Activated CD8-positive, alpha-beta memory T cell treated with anti-CD3 and anti-CD28 coated beads, Interleukin-2, amount 10 ng/mL, durations not matched to agents 7 days and 5 days (primary cell): ENCODE measurements around the gene RERGL. TPM values are rescaled to one million over a fixed set of nuclear protein-coding genes. Genes with fewer than 3 reads are reported as not detected.
"Not testable (repeated sequence)": the region's sequence is repeated elsewhere in the genome, so short reads cannot be mapped to it uniquely, and the experiment has no call there.

Experiments
- ATAC-seq: fragments of 150-1000 bp; cut with Tn5 transposase; one replicate; pipeline ENCODE4 v1.10.0; 2021; ENCODE audit warnings: moderate library complexity
- CTCF ChIA-PET: fragments of 350-600 bp; sonication (Branson Sonifier 250); formaldehyde crosslinking; loops from one replicate; lab custom pipeline; 2021; ENCODE audit warnings: antibody characterized with exemption; lab: Charles Lee
- DNase-seq: peaks from one replicate; pipeline ENCODE4 v3.0.0-alpha.2; 2020
- H3K27ac Mint-ChIP-seq: one replicate; pipeline ENCODE4 v1.8.0; 2021; ENCODE audit warnings: mild to moderate bottlenecking, mixed read lengths
- H3K27me3 Mint-ChIP-seq: one replicate; pipeline ENCODE4 v1.8.0; 2021; ENCODE audit warnings: mixed read lengths
- H3K36me3 Mint-ChIP-seq: one replicate; pipeline ENCODE4 v1.8.0; 2021; ENCODE audit warnings: mild to moderate bottlenecking, mixed read lengths
- H3K4me1 Mint-ChIP-seq: one replicate; pipeline ENCODE4 v1.8.0; 2021; ENCODE audit warnings: mixed read lengths
- H3K4me3 Mint-ChIP-seq: one replicate; pipeline ENCODE4 v1.8.0; 2021; ENCODE audit warnings: mild to moderate bottlenecking, moderate library complexity, mixed read lengths
- H3K9me3 Mint-ChIP-seq: one replicate; pipeline ENCODE4 v1.8.0; 2022; ENCODE audit warnings: low read depth, mixed read lengths
- total RNA-seq, 2 experiments: library from RNA; stranded (reverse); gene quantifications; one replicate each; pipeline ENCODE4 v1.2.3, GENCODE V29; 2021

RERGL gene
- total RNA-seq, 2 experiments from 2014 or later: not detected

GRCh38 chr12:18071336-18071735 is 18.7 kb downstream of the RERGL start:
- no peak overlapping the region for H3K27ac Mint-ChIP-seq
- no peaks in the 10 kb centered on the region for H3K9me3 Mint-ChIP-seq
- no peaks in the 10 kb centered on the region for H3K4me1 Mint-ChIP-seq
- no peaks in the 10 kb centered on the region for H3K27me3 Mint-ChIP-seq
- DNase-seq (no peak), ATAC-seq (no peak)
- H3K36me3 Mint-ChIP-seq: no peaks in the 10 kb centered on the region
- CTCF ChIA-PET: no interaction called here
- H3K4me3 Mint-ChIP-seq: no peak overlapping the region

- Mint-ChIP-seq H3K27me3 (no peaks in the 10 kb centered on the region), H3K27ac (no peak overlapping the region), H3K36me3 (no peaks in the 10 kb centered on the region), H3K4me3 (no peak overlapping the region), H3K4me1 (no peaks in the 10 kb centered on the region), H3K9me3 (peaks cover 4% of the 10 kb centered on the region)
- DNase-seq (no peak), ATAC-seq (no peak)
- CTCF ChIA-PET: no interaction called here
Measured at GRCh38 chr12:18068355-18068754, 21.6 kb downstream of the RERGL start.

- H3K4me3 Mint-ChIP-seq: no peak overlapping the region
- ATAC-seq (no peak), DNase-seq (no peak)
- peaks cover 8% of the 10 kb centered on the region for H3K9me3 Mint-ChIP-seq
- no peaks in the 10 kb centered on the region for H3K27me3 Mint-ChIP-seq
- no peaks in the 10 kb centered on the region for H3K4me1 Mint-ChIP-seq
- no peak overlapping the region for H3K27ac Mint-ChIP-seq
- H3K36me3 Mint-ChIP-seq: no peaks in the 10 kb centered on the region
- CTCF ChIA-PET: no interaction called here
Measured at GRCh38 chr12:18066666-18067065, 23.3 kb downstream of the RERGL start.

DNA sequence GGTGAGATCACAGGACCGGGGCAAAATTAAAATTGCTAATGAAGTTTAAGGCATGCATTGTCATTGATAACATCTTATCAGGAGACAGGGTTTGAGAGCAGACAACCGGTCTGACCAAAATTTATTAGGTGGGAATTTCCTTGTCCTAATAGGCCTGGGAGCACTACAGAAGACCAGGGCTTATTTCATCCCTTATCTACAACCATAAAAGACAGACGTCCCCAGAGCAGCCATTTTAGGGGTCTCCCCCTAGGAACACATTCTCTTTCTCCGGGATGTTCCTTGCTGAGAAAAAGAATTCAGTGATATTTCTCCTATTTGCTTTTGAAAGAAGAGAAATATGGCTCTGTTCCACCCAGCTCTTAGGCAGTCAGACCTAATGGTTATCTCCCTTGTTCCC is 27.1 kb downstream of the RERGL start:
- H3K36me3 Mint-ChIP-seq, ATAC-seq, H3K27ac Mint-ChIP-seq, H3K4me1 Mint-ChIP-seq, DNase-seq, CTCF ChIA-PET, H3K27me3 Mint-ChIP-seq, H3K4me3 Mint-ChIP-seq: not testable (repeated sequence)
- peaks cover 10% of the 10 kb centered on the region for H3K9me3 Mint-ChIP-seq

DNA sequence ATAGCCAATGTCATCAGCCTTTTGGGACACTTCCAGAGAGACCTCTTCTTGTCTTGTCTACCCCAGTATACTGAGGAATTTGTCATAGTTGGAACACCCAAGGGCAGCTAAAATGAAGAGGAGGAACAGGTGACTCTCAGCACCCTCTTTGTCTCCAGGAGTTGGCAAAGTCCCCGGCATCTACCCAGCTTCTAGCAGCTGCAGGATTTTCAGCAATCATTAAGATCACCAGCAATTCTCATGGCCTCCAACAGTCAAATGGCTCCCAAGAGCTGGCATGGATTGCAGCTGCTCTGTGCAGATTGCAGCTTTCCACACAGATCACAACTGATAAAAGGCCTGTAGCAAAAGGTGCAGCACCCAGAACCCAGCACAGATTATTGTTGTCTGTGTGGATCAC is 32.9 kb downstream of the RERGL start:
- Mint-ChIP-seq H3K9me3 (peaks cover 6% of the 10 kb centered on the region), H3K4me3 (no peak overlapping the region), H3K36me3 (no peaks in the 10 kb centered on the region), H3K27me3 (no peaks in the 10 kb centered on the region), H3K4me1 (no peaks in the 10 kb centered on the region), H3K27ac (no peak overlapping the region)
- DNase-seq: no peak
- CTCF ChIA-PET: no interaction called here
- ATAC-seq: no peak

DNA sequence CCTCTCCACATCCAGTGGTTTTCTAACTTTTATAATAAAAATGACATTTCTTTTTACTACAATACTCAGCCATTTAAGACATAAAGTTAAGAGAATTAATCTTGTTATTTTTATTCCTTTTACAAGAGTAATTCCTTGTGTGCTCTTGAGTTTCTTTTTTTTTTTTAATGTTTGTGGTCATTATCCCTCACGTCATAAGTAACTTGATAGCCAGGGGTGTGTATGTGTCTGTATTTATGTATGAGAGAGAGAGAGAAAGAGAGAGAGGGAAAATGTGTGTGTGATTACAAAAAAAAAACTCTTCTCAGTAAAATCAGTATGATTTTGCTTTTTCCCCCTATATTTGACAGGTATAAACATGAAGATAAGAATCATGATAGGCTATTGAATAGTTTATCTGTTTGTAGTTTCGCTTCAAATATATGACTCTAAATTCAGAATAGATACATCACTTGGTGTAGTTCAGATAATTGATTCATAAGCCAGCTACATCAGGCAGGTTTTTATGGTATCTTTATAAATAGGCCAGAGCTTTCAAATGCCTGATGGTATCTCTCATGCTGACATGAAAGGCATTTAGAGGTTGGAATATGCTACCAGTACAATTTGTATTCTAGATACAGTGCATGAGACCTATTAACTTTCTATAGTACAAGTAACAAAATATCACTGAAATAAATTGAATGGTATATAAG is 34.9 kb downstream of the RERGL start:
- CTCF ChIA-PET: no interaction called here

DNA sequence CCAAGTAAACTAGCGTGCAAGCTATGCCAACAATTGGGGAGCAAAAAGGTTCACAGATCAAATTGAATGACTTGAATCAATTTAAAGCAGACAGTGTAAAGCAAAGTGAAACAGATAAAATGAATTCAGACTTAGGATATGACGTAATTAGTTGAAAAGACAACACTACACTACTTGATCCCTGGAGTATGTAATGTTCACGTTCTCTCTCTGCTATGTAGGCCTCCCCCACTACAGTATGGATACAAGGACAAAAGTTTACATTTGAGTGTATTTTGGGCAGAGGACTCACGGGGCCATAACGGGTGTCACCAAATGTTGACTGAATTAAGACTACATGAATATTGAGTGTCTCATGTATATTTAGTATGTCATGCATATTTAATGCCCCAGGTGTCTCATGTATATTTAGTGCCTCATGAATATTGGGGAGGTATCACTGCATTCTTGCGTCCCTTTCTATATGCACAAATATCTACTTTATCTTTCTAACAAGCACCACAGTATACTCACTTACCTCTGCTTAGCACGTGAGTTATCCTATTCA is 44.5 kb downstream of the RERGL start:
- no peaks in the 10 kb centered on the region for H3K4me1 Mint-ChIP-seq
- no peak overlapping the region for H3K27ac Mint-ChIP-seq
- no peak overlapping the region for H3K4me3 Mint-ChIP-seq
- no peaks in the 10 kb centered on the region for H3K36me3 Mint-ChIP-seq
- H3K27me3 Mint-ChIP-seq: no peaks in the 10 kb centered on the region
- H3K9me3 Mint-ChIP-seq: peaks cover 11% of the 10 kb centered on the region
- no peak for ATAC-seq
- no peak for DNase-seq
- CTCF ChIA-PET: no interaction called here

More for the DNA sequence above, 34.9 kb downstream of the RERGL start:
- ATAC-seq (no peak), DNase-seq (no peak)
- Mint-ChIP-seq H3K9me3 (peaks cover 5% of the 10 kb centered on the region), H3K27ac (no peak overlapping the region), H3K4me1 (no peaks in the 10 kb centered on the region), H3K36me3 (no peaks in the 10 kb centered on the region), H3K4me3 (no peak overlapping the region), H3K27me3 (no peaks in the 10 kb centered on the region)

DNA sequence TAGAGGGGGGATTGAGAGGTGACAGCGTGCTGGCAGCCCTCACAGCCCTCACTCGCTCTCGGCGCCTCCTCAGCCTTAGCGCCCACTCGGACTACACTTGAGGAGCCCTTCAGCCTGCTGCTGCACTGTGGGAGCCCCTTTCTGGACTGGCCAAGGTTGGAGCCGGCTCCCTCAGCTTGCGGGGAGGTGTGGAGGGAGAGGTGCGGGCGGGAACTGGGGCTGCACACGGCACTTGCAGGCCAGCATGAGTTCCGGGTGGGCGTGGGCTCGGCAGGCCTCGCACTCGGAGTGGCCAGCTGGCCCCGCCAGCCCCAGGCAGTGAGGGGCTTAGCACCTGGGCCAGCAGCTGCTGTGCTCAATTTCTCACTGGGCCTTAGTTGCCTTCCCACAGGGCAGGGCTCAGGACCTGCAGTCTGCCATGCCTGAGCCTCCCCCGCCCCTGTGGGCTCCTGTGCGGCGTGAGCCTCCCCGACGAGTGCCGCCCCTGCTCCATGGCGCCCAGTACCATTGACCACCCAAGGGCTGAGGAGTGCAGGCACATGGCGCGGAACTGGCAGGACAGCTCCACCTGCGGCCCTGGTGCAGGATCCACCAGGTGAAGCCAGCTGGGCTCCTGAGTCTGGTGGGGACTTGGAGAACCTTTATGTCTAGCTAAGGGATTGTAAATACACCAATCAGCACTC is 49.8 kb downstream of the RERGL start:
- H3K27ac Mint-ChIP-seq, CTCF ChIA-PET, ATAC-seq, H3K4me3 Mint-ChIP-seq, DNase-seq, H3K27me3 Mint-ChIP-seq, H3K36me3 Mint-ChIP-seq, H3K4me1 Mint-ChIP-seq: not testable (repeated sequence)
- peaks cover 16% of the 10 kb centered on the region for H3K9me3 Mint-ChIP-seq

Other genes starting within 250 kb of the RERGL start
- not detected for gene PIK3C2G, start 171.3 kb upstream of the RERGL start, total RNA-seq